OCI-M2 (cell line): Measurements from ENCODE around the gene HMCN2.

Experiments used
- DNase-seq: peaks from one replicate; lab custom pipeline; 2025; ENCODE audit not compliant: unreplicated experiment; lab: John Stamatoyannopoulos, UW

The HMCN2 gene

DNA sequence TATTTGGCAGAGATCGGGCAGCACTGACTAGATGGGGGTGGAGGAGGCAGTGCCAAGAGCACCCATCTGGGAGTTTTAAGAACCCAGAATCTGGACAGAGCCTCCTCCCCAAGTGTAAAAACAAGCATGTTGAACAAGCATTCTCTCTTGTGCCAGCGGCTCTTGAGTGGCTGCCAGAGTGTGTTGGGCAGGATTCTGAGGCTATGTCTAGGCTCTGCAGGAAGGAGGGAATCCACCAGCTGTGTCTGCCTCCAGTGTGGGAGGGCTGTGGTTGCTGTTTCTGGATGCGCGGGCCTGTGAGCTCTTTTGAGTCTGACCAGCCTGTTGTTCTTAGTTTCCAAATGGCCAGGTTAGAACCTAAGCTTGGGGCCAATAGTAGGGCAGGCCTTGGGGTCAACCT lies 39.8 kb downstream of the HMCN2 start:
- no peak for DNase-seq

DNA sequence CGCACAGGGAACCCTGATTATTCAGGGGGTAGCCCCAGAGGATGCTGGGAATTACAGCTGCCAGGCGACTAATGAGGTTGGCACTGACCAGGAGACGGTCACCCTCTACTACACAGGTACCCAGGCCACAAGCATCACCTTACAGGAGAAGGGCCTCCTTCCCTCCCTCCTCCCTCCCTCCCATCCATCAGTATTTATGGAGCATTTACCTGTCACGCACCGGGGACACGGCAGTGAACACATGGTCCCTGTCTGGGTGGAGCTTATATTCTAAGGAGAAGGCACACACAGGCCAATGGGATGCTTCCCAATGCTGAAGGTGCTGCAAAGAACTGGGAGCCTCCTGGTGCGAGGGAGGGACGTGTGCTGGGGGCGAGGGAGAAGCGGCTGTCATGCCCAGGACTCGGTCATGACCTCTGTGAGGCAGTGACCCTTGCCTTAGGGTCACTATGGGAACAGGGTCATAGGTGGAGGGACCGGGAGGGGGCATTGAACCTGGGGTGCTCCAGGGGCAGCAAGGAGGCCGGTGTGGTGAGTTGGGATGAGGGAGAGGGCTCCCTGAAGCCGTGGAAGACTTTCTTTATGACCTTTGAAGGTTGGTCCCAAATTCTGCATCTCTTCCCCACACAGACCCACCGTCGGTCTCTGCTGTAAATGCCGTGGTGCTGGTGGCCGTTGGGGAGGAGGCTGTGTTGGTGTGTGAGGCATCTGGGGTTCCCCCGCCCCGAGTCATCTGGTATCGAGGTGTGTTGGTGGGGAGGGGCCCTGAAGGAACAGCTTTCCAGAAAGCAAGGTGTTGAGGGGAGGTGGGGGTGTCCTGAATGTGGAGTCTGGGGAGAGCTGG lies 41.5 kb downstream of the HMCN2 start:
- no peak for DNase-seq

DNA sequence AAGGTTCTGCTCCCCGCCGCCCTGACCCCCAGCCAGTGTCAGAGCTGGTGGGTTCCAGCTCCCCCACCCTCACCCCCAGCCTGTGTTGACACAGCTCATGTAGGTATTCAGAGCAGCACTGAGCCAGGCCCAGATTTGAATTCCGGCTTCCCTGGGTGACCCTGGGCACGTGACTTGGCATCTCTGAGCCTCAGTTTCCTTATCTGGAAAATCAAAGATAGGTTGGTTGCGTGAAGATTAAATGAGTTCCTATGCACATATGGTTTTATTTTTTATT lies 42.0 kb downstream of the HMCN2 start:
- DNase-seq = no peak

DNA sequence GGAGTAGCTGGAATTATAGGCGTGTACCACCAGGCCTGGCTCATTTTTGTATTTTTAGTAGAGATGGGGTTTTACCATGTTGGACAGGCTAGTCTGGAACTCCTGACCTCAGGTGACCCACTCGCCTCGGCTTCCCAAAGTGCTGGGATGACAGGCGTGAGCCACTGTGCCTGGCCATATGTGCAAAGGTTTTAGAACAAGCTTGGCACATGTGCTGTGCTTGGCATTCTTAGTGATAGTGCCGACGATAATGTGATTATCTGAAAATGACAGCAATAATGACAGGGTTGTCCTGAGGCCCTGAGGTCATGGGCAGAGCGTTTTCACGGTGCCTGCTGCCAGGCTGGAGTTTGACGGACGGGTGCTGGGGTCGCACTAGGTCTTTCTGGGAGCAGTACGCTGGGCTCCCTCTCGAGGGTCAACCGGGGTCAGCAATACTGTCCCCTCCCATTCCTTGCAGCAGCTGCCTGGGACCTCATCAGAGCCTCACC lies 42.6 kb downstream of the HMCN2 start:
- no peak for DNase-seq

DNA sequence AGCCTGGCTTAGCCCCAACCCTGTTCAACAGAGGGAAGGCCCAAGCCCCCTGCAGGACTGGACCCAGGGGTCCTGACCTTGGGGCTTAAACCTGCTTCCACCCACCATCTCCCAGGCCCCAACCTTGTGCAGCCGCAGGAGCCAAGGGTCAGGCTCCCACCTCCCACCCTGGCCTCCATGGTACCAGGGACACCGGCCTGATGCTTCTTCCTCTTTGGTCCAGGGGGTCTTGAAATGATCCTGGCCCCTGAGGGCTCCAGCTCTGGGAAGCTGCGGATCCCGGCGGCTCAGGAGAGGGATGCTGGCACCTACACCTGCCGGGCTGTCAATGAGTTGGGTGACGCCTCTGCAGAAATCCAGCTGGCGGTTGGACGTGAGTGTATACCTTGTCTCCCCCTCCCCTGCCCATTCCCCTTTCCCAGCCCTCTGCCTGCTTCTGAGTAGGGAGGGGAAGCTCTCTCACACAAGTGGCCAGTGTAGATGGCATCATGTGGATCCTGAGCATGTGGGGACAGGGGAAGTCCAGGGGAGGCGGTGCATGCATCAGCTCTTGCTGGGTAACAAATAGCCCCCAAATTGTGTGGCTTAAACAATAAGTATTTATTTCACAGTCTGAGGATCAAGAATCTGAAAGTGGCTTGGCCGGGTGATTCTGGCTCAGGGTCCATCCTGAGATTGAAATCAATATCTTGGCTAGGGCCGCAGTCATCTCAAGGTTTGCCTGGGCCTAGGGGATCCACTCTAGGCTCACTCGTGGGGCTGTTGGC lies 44.3 kb downstream of the HMCN2 start:
- DNase-seq = no peak

DNA sequence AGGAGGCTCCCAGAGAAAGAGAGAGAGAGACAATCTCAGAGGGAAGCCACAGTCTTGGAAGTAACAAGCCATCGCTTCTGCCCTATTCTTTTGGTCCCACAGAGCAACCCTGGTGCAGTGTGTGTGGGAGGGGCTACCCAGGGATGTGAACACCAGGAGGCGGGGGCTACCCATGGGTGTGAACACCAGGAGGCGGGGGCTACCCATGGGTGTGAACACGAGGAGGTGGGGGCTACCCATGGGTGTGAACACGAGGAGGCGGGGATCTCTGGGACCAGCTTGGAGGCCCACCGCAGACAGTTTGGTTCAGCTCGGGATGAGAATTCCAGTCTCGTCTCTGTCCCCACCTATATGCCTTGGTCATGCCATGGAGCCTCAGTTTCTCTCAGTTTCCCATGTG lies 44.9 kb downstream of the HMCN2 start:
- DNase-seq = no peak

DNA sequence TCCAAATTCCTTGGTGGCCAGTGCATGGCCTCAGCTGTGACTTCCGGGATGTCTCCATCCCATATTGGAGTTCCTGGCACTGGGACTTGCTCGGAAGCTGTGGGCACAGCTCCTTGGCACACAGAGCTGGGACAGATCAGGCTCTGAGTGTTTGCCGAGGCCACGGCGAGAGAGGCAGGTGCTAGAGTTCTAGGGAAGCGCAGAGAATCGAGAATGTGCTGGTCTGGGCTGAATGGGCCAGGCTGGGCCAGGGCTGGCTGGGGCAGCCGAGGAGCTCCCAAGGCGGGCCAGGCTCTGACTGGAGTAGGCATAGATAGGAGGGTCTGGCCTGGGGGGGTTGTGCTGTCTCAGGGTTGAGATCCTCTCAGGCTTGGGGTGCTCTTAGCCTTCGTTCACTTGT lies 45.4 kb downstream of the HMCN2 start:
- no peak for DNase-seq

DNA sequence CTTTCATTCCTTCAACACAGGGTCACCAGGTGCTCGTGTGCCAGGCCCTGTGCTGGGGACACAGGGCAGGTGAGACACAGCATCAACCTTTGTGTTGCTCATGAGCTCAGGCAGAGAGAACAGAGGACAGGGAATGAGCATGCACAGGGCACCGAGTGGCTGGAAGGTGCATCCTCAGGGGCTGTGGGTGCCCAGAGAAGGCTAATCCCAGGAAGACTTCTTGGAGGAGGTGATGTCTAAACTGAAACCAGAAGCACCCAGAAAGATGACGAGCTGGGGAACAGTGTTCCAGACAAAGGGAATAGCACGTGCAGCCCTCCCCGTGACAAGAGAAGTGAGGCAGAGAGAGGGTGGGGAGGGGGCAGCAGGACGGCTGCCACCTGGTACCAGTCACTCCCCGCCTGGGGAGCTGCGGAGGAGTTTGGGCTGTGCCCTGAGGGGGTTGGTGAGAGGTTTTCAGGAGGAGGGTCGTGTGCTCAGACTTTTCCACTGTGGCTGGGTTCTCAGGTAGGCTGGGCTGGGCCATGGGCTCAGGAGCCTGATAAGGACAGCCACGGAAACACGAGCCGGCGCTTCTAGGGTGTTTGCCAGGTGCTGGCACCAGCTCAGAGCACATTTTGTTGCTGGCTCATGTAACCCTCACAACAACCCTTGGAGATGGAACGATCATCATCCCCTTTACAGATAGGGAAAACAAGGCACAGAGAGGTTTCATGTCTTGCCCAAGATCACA lies 46.0 kb downstream of the HMCN2 start:
- no peak for DNase-seq

DNA sequence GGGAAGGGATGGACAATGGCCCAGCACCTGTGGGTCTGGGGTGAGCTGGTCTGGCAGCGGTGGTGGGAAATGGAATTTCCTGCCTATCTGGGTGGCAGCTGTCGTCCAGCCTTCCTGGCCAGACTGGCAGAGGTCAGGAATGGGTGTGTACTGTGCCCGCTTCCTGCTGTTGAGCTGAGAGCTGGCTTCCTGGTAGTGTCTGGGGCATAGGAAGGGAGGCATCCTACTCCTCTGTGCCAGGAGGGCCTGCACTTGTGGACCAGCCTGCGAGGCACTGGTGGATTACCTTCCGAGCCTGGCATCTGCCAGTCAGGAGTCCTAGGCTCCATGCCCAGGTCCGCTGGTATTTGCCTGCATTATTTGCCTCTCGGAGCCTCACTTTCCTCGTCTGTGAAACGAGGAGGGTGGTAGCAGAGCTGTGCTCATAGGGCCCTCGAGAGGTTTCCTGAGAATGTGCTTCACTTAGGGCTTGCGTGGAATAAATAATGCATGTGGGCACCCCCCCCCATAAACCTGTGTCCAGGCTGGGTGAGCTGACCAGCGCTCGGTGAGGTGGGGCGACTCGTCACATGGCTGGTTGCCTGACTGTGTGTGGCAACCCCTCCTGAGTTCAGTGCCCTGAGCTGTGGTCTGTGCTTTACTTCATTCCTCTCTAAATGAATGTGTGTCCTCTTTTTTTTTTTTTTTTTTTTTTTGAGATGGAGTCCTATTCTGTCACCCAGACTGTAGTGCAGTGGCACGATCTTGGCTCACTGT lies 47.7 kb downstream of the HMCN2 start:
- DNase-seq = no peak

DNA sequence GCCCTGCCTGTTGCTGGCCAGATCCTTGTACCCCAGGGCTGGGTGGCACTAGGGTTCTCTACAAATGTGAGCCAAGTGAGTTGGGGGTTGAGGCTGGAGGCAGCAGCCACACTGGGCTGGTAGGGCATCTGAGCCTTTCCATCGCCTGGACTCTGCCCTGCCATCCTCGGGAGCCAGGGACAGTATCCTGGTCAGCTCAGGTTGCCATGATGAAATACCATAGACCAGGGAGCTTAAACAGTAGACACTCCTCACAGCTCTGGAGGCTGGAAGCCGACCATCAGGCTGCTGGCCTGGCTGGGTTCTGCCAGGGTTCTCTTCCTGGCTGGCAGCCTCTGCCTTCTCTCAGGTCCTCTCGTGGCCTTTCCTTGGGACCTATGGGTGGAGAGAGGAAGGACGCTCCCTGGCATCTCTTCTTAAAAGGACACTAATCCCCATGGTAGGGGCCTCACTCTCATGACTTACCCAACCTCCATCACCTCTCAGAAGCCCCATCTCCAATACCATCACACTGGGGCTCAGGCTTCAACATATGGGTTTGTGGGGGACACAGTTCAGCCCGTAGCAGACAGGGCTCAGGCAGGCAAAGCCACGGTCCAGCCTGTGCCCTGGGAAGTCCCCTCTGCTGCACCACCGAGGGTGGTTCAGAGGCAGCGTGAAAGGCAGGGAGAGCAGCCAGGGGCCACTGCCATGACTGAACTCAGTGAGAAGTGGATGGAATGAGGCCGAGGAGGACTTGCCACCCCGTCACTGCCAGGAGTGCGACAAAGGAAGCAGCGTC lies 50.1 kb downstream of the HMCN2 start:
- DNase-seq = no peak

DNA sequence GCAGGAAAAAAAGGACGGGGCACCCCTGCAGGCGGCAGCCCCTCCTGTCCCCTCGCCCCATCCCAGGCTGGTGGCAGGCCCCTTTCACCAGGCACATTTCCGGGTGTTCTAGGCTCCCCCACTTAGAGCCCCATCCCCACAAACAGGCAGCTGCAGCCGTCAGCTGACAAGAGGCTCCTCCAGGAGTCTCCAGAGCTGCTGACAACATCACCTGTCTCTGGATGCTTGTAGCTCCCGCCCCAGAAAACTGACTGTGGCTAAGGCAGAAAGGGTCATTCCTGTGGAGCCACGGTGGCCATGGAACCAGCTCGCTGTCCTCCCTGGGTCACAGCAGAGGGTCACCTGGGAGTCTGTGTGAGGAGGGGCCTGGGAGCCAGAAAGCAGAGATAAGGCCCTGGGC lies 50.9 kb downstream of the HMCN2 start:
- no peak for DNase-seq

DNA sequence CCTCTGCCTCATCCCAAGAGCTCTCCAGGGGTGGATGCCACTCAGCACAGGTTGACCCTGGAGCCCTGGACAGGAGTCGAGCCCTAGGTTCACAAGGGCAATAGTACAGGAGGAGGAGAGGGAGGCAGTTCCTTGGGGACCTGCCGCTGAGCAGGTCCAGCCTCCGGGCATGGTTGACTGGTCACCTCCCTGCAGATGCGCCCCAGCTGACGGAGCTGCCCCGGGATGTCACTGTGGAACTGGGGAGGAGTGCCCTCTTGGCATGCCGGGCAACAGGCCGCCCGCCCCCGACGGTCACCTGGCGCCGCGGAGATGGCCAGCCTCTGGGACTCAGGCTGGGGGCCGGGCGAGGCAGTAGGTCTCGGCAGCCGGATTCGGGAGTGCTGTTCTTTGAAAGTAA lies 53.7 kb downstream of the HMCN2 start:
- DNase-seq = no peak

DNA sequence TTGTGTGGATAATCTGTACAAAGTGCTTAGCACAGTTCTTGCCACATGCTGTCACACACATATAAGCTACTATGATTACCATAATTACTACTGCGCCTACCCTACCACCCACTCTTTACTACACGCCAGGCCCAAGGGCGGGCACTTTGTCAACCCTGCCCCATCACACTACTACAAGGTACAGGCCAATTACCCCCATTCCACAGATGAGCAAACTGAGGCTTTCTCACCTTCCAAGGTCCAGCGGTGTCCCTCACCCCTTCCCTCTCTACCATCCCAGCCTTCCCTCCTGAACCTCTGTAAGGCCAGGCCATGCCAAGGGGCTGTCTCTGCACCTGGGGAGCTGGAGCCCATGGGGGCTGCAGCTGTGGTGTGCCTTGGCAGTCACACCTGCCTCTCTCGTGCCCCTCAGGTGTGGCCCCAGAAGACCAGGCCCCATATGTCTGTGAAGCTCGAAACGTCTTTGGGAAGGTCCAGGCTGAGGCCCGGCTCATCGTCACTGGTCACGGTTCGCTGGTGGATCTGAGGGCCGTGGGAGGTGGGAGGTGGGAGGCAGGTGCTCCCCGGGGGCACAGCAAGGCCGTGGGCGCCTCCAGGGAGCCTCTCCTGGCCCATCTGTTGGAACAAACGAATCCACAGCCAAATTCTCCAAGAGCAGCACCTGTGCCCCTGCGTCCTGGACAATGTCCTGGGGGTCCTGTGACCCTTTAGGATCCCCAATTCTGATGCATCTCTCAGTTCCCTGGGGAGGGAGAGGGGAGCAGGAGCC lies 54.6 kb downstream of the HMCN2 start:
- DNase-seq = no peak

DNA sequence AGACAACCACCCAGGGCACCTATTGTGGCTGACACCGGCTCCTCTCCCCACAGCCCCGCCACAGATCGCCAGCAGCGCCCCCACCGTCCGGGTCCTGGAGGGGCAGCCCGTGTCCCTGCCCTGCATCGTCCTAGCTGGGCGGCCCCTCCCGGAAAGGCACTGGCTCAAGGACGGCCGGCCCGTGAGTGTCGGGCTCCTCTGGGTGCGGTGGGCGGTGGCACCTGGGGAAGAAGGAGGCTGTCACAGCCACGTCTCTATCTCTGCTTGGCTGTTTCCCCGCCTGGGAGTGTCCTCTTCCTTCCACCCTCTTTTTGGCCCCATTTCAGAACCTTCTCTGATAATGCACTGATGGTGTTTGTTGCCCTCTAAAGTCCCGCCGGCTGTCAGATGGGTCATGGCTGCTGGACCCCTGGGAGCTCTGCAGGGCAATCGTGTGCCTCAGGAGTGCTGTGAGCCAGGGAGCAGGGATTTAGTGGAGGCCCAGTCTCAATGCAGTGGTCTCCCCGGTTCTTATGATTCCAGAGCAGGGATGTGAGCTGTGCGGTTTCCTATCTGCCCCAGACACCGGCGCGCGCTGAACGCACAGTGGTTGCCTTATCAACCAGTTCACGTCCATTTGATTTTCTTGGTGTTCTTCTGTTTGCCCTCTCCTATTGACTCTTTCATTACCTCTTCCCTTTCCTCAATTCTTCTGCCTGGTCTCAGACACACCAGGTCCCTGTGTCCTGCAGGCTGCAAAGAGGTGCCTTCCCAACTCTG lies 55.3 kb downstream of the HMCN2 start:
- DNase-seq = peak; percentile 8

DNA sequence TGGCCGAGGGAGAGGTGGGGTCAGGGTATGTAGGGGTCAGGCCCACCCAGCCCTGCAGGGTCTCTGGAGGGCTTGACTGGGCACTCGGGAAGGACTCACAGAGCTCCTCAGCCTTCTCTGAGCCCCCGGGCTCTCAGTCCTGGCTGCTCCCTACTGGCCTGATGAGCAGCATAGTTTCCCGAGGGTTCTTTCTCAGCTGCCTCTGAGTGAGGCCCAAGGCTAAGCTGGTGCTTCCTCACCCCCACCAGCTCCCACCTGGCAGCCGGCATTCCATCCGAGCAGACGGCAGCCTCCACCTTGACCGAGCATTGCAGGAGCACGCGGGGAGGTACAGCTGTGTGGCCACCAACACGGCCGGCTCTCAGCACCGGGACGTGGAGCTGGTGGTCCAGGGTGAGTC lies 56.0 kb downstream of the HMCN2 start:
- DNase-seq = no peak

DNA sequence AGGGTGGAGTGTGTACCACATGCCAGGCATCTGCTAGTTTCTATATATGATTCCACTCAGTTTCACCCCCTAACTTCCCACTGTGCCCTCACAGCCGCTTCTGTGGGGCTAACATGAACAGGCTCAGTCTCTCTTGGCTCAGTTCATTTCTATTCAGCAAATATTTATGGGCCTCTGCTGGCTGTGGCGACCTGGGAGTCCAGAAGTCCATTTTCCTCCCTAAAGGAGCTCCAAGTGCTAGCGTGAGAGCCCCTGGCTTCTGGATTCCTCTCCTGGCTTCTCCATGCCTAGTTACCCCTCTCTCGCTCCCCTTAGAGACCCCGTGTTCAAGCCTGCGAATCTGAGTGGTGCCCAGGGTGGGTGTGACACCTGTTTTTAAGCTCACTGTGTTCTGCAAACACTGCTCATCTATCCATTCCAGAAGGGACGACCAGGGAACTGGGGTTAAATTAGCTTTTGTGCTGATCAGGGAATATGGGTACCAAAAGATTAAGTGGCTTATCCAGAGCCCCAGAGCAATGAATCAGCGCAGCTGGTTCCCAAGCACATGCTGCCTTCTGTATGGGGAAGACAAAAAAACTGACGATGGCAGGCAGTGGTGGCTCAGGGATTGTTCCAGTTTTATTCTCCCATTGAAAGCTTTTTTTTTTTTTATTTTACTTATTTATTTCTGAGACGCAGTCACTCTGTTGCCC lies 57.6 kb downstream of the HMCN2 start:
- DNase-seq = no peak

DNA sequence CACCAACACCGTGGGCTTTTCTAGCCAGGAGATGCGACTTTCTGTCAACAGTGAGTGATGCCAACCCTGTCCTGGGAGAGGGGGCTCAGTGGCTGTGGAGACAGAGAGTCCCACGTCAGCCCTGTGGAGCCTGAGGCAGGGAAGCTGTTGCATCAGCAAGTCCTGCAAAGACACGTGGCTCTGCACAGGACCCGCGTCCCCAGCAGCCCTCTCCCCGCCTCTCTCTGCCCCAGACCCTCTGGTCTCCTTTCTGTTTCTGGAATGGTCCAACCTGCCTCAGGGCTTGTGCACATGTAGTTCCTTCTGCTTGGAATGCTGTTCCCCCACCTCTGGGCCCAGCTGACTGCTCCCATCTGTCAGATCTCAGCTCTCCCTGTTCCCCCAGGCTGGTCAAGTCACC lies 60.4 kb downstream of the HMCN2 start:
- DNase-seq = no peak

DNA sequence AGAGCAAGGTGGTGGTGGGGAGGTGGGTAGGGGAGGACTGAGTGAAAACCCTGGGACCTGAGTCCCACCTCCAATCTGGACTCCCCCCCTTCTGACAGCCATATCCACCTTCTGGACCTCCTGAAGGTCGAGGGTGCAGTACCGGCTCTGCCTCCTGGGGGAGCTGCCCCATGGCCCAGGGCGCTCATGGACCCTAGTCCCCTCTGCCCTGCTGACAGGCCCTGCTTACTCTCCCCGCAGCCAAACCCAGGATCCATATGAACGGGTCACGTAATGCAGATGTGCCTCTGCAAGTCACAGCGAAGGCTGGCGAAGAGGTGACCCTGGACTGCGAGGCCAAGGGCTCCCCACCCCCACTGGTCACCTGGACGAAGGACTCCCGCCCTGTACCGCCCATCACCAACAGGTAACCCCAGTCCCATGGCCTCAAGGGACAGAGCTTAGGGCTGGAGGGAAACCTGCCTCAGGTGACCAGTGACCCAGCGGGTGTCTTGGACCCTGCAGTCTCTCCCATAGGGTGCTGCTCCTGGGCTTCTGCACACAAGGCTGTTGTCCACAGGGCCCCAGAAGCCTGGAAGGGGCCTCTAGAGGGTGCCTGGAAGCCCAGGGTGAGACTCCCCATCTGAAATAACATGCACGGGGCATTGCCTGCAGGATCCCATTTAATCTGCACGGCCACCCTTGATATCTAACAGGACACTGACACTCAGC lies 61.7 kb downstream of the HMCN2 start:
- no peak for DNase-seq
